CD4-positive, alpha-beta T cell treated with Interleukin-4 for 1 hour (primary cell): Measurements from ENCODE around the gene MAMSTR.
"Not testable (repeated sequence)": the region's sequence is repeated elsewhere in the genome, so short reads cannot be mapped to it uniquely, and the experiment has no call there.

Source experiments
- DNase-seq, 2 donors: peaks; one replicate each; pipeline ENCODE4 v3.0.0-alpha.2; 2020 to 2022

Gene MAMSTR

DNA sequence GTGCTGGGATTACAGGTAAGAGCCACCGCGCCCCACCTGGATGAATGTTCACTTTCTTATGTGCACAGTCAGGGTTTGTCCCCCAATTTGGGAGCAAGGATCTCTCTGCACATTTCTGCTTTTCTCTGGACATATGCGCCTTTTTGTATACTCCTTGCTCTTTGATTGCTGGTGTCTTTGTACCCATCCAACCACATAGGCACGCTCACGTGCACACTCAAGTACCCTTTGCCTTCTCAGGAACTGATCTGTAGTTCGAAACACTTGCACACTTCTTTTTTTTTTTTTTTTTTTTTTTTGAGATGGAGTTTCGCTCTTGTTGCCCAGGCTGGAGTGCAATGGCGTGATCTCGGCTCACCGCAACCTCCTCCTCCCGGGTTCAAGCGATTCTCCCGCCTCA lies 1.4 kb downstream of the MAMSTR start:
- DNase-seq, result not testable (repeated sequence)

DNA sequence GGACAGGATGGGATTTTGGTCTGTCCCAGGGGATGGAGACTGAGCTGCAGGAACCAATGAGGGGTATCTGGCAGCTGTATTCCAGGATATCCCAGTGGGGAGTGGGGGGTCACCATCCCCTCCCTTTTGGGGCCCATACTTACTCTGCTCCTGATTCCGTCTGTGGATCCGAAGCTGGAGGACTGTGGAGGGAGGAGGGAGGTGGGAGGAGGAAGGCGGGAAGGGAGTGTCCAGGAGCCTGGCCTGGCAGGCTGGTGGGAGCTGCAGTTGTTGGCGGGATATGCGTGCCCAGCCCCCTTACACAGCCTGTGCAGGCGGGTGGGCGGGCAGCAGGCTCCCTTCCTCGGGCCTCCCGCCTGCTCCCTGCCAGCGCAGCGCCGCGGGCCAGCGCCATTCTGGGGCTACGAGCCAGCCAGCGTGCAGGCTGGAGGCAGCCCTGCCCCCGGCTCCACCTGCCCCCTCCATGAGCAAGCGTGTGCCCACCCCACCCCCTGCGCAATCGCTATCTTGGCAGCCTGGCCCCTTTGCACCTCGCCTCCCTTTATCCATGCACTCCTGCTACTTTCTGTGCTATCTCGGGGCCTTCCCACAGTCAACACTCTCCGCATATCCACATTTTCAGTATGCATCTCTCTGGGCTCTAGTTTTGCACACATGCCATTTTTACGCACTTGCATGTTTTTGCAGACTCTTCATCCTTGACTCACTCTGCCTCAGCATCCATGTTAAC lies 2.8 kb downstream of the MAMSTR start:
- no peak for DNase-seq

DNA sequence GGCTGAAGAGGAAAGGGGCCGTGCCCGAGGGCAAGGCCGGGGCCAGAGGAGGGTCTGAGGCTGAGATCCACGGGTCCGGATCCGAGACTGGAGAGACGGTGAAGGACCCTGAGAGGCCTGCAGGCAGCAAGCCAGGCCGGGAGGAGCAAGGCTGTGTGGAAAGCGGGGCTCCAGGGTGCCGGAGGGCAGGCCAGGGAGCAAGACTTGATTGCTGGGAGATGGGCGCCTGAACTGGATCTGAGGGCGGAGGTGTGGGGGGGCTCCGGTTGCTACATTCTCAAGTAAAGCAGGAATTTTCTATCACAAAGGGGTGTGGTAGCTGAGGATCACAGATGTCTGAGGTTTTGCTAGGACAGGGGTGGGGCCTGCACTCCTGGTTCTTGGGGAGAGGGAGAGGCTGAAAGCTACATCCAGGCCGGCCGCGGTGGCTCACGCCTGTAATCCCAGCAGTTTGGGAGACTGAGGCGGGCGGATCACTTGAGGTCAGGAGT lies 3.8 kb downstream of the MAMSTR start:
- no peak for DNase-seq

DNA sequence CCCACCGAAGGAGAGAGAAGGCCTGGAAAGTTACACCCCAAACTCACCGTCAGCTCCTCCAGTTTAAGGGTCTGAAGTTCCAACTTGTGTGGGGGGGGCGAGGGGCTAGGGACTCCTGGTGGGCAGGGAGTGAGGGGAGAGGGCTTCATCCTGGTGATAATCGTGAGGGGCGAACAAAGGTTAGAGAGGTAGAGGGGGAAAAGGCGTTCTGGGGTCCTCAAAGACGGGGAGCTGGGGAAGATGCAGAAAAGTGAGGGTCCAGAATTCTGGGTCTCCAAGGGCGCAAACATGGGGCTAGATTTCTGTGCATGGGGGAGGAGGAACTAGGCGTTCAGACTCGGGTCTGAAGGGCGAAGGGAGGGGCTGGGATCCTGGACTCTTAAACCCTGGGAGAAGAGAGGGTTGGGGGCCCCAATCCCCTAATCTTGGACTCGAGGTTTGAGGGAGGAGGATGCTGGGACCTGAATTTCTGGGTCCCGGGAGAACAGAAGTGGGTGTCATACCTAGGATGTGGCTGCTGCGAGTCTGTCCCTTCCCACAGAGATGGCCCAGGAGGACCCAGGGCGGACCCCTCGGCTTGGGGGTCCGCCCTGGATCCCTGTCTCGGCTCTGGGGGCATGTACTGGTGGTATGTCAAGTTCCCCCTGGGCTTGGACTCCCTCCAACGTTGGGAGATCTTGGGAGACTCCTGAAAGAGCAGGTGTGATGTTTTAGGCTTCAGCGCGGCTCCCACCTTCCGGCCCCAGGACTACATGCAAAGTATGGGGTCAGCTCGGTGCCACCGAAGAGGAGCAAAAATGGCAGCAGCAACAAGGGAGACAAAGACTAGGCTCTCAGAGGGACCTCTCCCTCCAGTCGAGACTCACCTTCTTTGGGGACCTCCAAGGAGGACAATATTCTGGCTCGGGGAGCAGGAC lies 4.5 kb downstream of the MAMSTR start:
- DNase-seq, result no peak

DNA sequence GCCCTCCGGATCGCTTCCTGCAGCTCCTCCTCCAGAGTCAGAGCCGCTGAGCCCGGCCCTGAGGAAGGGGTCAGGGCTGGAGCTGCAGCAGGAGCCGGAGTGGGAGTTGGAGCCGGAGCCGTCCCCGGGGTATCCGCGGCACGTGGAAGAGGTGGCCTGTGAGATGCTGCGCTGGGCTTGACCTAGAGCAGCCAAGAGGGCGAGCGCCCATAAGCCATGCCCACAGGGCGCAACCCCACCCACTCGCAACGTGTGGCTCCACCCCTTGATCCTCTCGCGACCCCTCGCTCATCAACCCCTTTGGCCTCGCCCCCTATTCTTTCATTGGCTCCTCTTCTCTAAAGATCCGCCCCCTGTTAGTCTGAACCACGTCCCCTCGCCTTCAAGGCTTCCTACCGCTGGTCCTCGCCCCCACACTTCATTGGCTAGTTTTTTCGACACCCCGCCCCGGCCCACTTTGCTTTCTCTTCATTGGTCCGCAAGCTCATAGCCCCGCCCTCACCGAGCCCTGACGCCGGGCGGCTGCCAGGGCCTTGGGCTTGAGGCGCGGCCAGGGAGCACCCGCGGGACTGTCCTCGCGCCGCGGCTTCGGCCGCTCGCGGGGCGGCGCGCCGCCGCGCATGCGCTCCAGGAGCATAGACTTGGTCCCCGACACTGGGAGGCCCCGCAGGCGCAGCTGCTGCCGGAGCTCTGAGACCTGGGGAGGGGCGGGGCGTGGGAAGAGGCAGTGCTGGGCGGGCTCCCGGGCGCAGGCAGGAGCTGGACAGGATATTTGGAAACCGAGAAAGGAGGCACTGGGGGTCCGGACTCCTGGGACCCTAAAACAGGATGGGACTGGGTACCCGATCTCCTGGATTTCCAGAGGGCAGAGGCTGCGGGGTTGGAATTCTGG lies 5.4 kb downstream of the MAMSTR start:
- DNase-seq, result peak; percentile 99

DNA sequence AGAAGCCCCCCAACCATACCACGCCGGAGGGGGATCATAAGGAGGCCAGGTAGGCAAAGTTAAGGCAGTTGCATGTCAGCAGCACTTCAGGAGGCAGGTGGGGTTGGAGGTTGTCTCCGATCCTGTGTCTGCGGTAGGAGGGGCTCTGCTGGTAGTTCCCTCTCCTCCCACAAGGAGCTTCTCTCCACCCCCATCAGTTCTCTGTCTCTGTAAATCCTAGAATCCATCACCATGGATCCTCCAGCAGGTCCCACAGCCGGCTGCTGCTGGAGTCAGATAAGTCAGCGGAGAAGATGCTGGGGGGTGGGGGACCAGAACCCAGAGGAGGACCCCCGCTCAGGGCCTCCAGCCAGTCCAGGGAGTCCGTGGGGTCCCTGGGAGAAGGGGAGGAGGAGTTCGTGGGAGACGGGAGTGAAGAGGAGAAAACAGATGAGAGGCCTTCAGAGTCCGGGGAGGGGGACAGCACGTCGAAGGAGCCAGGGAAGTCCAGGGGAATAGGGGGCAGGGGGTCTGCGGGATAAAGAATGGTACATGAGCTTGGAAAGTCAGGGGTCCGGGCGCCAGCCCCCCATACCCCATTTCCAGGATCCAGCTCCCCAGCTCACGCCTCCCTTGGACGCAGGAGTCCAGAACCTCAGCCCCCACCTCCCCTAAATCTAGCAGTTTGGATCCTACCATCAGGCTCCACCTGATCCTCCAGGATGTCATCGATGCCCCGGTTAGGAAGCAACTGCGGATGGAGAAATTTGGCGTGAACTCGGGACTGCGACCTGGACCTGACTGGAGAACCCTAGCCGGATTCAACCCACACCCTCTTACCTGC lies 6.3 kb downstream of the MAMSTR start:
- DNase-seq, result no peak

DNA sequence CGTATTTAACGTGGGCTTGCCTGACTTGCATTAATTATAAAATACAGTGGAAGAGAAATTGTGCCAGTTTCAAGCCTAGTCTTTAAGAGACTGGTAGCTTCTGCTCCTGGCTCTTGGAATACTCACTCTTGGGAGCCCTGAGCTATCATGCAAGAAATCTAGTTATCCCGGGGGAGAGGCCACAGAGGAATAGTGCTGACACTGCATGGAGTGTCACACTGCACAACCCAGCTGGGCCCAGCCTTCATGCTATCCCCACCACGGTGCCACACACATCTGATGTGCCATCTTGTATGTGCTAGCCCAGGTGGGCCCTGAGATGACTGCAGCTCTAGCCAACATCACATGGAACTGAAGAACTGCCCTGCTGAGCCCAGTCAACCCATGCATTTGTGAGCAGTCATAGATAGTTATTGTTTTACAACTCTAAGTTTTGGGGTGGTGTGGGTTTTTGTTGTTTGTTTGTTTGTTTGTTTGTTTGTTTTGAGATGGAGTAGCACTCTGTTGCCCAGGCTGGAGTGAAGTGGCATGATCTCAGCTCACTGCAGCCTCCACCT lies 8.3 kb downstream of the MAMSTR start:
- DNase-seq, result no peak

DNA sequence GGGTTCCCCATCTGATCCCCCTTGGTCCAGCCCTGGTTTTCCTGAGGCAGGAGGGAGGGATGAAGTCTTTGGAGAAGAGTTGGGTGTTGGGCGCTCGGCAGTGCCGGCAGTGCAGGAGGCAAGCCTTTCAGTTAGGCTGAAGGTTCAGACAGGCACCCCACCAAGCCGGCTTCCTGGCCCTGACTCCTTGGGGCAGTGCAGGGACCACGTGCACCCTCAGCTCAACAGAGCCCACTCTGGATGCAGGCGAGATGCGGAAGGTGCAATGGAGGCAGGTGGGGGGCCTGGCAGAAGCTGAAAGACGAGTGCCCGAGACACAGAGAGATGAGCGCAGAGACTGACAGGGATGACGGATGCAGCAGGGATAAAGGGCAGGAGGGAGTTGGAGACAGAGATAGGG lies 11.1 kb downstream of the MAMSTR start:
- no peak for DNase-seq

DNA sequence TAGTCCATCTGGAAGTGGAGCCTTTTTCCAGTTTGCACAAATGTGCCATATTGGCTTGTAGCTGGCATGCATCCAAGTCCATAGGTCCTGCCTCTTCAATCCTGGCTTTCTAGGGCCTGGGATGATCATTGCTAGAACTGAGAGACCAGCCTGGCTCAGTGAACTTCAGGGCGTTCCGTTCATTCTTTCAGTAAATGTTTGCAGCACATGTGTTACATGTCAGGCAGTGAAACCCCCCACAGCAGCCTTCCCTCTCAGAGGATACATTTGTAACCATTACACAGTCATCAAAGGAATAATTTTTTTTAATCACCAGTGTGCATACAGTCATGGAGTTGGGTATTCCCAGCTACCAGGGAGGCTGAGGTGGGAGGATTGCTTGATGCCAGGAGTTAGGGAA lies 14.1 kb downstream of the MAMSTR start:
- DNase-seq, result no peak

DNA sequence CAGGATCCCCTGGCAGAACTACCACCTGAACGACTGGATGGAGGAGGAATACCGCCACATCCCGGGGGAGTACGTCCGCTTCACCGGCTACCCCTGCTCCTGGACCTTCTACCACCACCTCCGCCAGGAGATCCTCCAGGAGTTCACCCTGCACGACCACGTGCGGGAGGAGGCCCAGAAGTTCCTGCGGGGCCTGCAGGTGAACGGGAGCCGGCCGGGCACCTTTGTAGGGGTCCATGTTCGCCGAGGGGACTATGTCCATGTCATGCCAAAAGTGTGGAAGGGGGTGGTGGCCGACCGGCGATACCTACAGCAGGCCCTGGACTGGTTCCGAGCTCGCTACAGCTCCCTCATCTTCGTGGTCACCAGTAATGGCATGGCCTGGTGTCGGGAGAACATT lies 16.2 kb downstream of the MAMSTR start:
- no peak for DNase-seq

DNA sequence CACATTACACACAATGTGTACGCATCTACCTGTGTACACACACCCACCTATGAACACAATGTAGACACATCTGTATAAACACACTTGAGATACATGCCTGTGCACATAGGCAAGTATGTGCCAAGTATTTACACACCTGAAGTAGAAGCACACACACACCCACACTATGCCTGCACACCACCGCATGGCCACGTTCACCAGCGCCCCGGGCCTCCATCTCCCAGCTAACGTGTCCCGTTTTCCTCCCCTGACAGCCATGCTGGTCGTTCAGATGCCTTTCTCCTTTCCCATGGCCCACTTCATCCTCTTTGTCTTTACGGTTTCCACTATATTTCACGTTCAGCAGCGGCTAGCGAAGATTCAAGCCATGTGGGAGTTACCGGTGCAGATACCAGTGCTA lies 16.8 kb downstream of the MAMSTR start:
- no peak for DNase-seq

DNA sequence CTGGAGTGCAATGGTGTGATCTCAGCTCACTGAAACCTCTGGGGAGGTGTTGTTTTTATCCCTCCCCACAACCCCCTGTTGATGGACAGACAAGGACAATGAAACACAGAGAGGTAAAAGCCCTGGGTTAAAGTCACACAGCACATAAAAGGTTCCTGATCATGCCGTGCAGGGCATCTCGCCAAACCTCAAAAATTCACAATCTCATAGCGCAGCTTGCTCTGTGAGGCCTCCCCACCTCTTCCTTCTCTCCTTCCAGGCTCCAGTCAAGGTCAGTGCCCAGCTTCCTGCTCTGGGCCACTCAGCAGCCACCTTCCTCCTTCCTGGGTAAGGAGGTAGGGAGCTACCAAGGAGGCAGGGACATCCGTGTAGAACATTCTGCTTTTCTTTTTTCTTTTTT lies 21.5 kb downstream of the MAMSTR start:
- no peak for DNase-seq

DNA sequence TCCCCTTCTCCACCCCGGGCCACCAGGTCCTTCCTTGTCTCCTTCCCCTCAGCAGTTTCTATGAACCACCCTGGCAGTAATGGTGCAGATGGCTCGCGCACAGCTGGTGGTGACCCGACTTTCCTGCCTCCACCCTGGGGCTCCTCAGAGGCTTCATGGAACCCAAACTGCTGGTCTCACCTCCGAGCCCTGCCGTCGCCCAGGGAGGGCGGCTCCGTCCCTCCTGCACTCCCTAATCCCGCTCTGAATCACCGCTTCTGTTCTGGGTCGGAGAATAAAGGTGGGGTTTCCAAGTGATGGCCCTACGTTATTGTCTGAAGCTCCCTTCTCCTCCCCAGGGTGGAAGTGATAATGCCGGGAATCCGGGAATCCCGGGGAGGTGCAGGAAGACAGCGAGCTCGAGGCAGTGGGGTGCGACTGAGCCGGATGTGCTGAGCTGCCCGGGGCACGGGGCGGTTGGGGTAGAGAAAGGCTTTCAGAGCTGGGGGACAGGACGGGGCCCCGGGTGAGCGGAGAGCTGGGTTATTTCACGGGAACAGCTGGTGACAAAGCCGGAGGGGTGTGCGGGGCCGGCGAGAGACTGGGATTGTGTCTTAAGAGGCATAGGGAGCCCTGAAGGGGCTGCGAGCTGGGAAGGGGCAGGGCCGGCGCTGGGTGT lies 23.0 kb downstream of the MAMSTR start:
- no peak for DNase-seq

DNA sequence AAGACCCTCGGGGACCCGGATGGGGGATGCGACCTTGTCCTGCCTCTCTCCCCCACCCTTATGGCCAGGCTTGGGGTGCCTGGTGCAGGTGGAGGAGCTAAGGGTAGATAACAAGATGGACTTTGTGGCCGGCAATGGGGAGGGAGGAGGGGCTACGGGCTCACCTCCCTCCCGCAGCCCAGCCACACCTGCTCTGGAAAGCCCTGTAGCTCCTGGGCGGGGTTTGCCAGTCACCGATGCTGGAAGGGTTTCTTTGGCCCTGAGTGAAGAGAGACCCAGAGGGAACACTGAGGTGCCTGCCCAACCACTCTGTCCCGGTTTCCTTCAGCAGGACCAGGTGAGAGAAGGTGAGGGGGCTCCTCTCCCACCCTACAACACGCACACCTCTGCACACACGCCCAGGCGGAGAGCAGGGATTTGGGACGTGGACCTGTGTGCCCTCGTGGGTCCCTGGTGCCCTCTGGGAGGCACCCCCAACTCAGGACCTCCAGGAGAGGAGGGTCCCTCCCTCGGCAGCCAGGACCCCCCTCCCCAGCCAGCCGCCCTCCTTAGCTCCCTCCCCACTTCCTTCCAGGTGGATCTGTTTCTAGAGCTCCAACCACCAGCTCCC lies 23.7 kb downstream of the MAMSTR start, which contains the start of gene FUT2:
TSS of gene FUT2 (plus strand) at position 229 of the 610 bp plus-strand sequence. CDS start 6,986 bp downstream, outside the sequence.
- DNase-seq, result no peak

DNA sequence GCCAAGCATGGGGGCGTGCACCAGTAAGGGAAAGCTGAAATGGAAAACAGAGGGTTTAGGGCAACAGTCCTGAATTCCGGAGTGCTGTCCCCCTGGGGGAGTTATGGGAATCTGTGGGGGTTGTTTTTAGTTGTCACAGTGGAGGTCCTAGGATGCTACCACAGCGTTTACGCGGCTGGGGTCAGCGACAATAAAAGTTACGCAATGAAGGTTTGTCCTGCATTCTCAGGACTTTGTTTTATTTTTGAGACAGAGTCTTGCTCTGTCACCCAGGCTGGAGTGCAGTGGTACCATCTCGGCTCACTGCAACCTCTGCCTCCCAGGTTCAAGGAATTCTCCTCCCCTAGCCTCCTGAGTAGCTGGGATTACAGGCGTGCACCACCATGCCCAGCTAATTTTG lies 25.9 kb downstream of the MAMSTR start:
- not testable (repeated sequence) for DNase-seq

DNA sequence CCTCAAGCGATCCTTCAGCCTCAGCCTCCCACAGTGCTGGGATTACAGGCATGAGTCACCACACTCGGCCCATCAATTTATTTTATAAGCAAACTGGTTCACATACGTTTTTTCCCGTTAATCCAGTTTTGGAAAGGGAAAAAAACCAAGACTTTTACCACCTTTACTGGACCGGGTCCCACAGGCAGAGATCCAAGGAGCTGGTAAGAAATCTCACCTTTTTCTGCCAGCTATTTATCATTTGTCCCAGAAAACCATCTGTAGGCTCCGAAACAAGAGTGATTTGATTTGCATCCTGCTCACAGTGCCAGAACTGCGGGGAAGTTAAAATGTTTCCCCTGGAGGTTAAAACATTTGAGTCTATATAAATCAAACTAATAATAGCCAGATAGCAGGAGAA lies 30.1 kb downstream of the MAMSTR start:
- DNase-seq, result no peak

DNA sequence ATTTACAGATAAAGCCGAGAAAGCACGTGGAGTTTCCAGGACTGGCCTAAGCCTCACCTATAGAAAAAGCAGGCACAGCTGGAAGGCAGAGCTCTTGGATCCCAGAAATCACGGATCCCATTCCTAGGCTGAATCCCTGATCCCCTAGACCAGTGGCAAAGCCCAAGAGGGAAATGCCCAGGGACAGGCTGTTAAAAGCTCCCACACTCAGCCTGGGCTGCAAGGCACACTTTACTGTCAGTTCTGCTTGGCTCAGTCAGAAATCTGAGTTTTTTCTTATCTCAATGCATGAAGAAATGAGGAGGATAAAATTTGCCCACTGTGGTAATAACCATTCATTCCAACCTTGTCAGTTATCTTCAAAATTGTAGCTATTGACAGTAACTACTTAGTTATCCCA lies 31.7 kb downstream of the MAMSTR start:
- no peak for DNase-seq

DNA sequence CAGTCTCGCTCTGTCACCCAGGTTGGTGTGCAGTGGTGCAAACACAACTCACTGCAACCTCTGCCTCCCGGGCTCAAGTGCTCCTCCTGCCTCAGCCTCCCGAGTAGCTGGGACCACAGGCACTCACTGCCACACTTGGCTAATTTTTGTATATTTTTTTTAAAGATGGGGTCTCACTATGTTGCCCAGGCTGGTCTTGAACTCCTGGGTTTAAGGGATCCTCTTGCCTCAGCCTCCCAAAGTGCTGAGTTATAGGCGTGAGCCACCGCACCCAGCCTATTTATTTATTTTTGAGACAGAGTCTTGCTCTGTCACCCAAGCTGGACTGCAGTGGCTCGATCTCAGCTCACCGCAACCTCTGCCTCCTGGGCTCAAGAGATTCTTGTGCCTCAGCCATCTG lies 32.9 kb downstream of the MAMSTR start:
- not testable (repeated sequence) for DNase-seq

DNA sequence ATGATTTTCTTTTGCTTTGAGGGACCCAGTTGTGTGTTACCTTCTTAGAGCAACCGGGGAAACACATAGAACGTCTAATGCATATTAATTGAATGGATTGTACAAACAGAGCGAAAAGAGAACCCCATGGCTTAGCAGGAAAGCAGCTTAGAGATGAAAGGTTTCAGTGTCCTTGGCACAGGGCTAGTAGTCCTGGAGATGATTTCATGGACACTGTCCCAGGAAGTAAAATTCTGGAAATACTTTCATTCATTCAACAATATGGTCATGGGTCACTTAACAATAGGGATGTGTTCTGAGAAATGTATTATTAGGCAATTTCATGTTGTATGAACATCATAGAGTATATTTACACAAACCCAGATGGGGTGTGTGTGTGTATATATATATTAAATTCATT lies 33.4 kb downstream of the MAMSTR start:
- DNase-seq, result no peak

DNA sequence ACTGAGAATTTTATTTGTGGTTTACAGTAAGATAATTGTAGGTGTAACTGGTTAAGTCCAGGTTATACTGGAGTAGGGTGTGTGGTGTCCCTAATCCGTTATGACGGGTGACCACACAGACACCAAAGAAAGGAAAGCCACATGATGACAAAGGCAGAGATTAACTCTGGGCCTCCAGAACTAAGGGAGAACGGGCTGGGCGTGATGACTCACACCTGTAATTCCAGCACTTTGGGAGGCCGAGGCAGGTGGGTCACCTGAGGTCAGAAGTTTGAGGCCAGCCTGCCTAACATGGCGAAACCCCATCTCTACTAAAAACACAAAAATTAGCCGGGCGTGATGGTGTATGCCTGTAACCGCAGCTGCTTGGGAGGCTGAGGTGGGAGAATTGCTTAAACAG lies 33.9 kb downstream of the MAMSTR start:
- DNase-seq, result no peak

DNA sequence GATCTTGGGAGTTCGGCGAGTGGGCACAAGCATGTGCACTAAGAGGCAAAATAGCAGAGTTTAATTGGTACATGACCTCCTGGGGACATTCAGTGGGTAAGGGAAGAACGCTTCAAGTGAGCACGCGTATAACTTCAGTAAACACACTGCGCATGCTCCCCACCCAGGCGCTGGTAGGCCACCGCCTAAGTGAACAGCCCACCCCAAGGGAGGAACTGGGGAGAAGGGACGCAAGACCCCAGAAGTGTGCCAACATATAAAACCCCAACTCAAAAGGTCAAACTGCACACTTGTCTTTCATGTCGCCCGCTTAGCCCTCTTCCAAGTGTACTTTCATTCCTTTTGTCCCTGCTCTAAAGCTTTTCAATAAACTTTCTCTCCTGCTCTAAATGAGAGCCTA lies 36.2 kb downstream of the MAMSTR start:
- peak; percentile 12 to 65 for DNase-seq
